ENCODE results near the gene ATXN7. TPM values are rescaled to one million over a fixed set of nuclear protein-coding genes. Genes with fewer than 3 reads are reported as not detected.

Gene ATXN7
- total and polyA plus RNA-seq, 8 donors: 2.1 to 333 (median 30.8) TPM

GRCh38 chr3:64019879-64020278 lies 156.2 kb downstream of the ATXN7 start:
- DNase-seq: no peak
- H3K9me3 ChIP-seq: no peaks in the 10 kb centered on the region
- H3K36me3 ChIP-seq: peaks cover 34 to 71% (median 67%) of the 10 kb centered on the region in 4 donors
- intact Hi-C loops (cut with DNase I; ENCODE audit: low total_unique reads): no loop called here
- H3K4me1 ChIP-seq: peaks cover 15 to 53% (median 30%) of the 10 kb centered on the region in 4 donors
- no peak overlapping the region for H3K27ac ChIP-seq
- no peaks in the 10 kb centered on the region for H3K27me3 ChIP-seq
- no peak overlapping the region for H3K4me3 ChIP-seq
- WGBS, 5 donors: 60 to 74% (median 71%) methylated on average over 2 of the region's 2 CpGs
- TF ChIP-seq EP300 (IDR thresholded peaks at IDR 0.05) (no peak), POLR2A (IDR thresholded peaks at IDR 0.05) (no peak), POLR2AphosphoS5 (IDR thresholded peaks at IDR 0.05) (no peak)
- TF ChIP-seq, protein P1, sequence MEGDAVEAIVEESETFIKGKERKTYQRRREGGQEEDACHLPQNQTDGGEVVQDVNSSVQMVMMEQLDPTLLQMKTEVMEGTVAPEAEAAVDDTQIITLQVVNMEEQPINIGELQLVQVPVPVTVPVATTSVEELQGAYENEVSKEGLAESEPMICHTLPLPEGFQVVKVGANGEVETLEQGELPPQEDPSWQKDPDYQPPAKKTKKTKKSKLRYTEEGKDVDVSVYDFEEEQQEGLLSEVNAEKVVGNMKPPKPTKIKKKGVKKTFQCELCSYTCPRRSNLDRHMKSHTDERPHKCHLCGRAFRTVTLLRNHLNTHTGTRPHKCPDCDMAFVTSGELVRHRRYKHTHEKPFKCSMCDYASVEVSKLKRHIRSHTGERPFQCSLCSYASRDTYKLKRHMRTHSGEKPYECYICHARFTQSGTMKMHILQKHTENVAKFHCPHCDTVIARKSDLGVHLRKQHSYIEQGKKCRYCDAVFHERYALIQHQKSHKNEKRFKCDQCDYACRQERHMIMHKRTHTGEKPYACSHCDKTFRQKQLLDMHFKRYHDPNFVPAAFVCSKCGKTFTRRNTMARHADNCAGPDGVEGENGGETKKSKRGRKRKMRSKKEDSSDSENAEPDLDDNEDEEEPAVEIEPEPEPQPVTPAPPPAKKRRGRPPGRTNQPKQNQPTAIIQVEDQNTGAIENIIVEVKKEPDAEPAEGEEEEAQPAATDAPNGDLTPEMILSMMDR (IDR thresholded peaks at IDR 0.05): no peak

DNA sequence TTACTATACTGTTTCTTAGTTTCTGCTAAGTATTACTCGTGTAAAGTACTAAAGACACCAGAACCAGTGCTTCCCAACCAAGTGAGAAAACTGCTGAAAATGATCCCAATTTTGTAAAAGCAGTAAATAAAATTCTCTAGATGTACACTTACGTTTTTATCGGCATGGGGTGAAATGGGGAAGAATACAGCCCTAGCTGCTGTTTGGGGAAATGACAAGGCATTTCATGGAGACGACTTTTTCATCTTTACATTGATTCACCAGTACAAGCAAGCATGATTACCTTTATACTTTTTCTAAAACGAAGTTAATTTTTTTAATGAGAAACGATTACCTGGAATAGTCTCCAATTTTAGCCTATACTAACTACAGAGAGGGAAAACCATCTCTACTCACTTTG lies 158.3 kb downstream of the ATXN7 start:
- intact Hi-C loops (cut with DNase I; ENCODE audit: low total_unique reads): no loop called here
- DNase-seq: no peak
- Histone ChIP-seq H3K4me3 (peak overlapping the region; percentile 72 to 94 (median 84)), H3K27me3 (no peaks in the 10 kb centered on the region), H3K9me3 (no peaks in the 10 kb centered on the region), H3K36me3 (peaks cover 29 to 50% (median 47%) of the 10 kb centered on the region in 4 donors), H3K4me1 (peaks cover 15 to 47% (median 30%) of the 10 kb centered on the region in 4 donors), H3K27ac (peak overlapping the region in 1 of 5 donors; percentile 90)
- 70 to 83% (median 80%) methylated on average over 6 of the region's 6 CpGs for WGBS, 5 donors
- no peak for TF ChIP-seq POLR2A (IDR thresholded peaks at IDR 0.05)
- TF ChIP-seq POLR2AphosphoS5 (IDR thresholded peaks at IDR 0.05): no peak
- no peak for TF ChIP-seq EP300 (IDR thresholded peaks at IDR 0.05)
- TF ChIP-seq, protein P1 (IDR thresholded peaks at IDR 0.05): no peak

DNA sequence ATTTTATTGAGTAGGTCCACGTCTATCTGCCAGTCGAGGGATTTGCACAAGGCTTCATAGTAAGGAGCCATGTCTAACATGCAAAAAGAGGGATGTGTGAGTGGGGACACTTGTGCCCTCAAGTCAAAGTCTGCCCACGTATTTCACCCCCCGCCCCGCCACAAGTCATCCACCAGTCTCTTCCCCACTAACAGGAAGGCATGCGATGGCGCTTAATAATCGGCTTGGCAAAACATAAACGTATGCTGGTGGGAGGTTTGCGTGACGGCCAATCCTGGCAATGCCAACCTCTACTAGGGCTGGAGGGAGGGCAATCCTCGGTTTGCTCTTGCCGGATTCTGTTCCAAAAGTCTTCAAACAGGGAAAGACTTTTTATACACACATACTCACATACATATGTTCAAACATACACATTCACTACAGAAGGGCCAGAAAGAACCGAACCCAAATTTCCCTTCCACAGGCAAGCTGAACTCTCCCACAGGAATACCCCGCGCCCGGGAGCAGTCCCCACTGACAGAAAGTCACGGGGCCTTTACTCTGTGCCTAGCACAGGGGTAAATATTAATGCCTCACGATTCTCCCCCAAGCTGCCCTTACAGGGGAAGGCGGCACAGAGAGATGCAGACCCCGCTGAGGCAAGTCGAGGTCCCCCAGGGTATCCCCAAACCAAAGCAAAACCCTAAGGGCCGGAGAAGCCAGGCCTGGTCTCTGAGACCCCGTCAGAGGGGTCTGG lies 159.0 kb downstream of the ATXN7 start:
- intact Hi-C loops (cut with DNase I; ENCODE audit: low total_unique reads): no loop called here
- TF ChIP-seq POLR2AphosphoS5 (IDR thresholded peaks at IDR 0.05): no peak
- no peak for TF ChIP-seq EP300 (IDR thresholded peaks at IDR 0.05)
- peak overlapping the region; percentile 72 to 94 (median 84) for H3K4me3 ChIP-seq
- H3K4me1 ChIP-seq: peaks cover 15 to 42% (median 29%) of the 10 kb centered on the region in 4 donors
- peak in 1 of 2 donors; percentile 49 for DNase-seq
- 12 to 15% (median 13%) methylated on average over 22 to 24 of the region's 24 CpGs for WGBS, 5 donors
- H3K36me3 ChIP-seq: peaks cover 25 to 44% (median 40%) of the 10 kb centered on the region in 4 donors
- no peaks in the 10 kb centered on the region for H3K9me3 ChIP-seq
- peaks cover 0 to 6% (median 0%) of the 10 kb centered on the region in 3 donors for H3K27me3 ChIP-seq
- H3K27ac ChIP-seq: peak overlapping the region; percentile 84 to 91 (median 89)

GRCh38 chr3:64023187-64023860 lies 159.7 kb downstream of the ATXN7 start, which contains the start of gene PSMD6:
TSS of gene PSMD6 (minus strand) at chr3:64023494. CDS start at chr3:64023419, 75 bp downstream.
- H3K27ac ChIP-seq: peak within 1 kb of the TSS; percentile 84 to 91 (median 89)
- peak; percentile 88 to 96 for DNase-seq
- H3K4me3 ChIP-seq: peak within 1 kb of the TSS; percentile 72 to 94 (median 84)
- peaks cover 0 to 12% (median 3%) of the 10 kb centered on the region in 3 donors for H3K27me3 ChIP-seq
- no peaks in the 10 kb centered on the region for H3K9me3 ChIP-seq
- intact Hi-C loops (cut with DNase I; ENCODE audit: low total_unique reads): no loop called here
- H3K36me3 ChIP-seq: peaks cover 18 to 36% (median 33%) of the 10 kb centered on the region in 4 donors
- no peak for TF ChIP-seq POLR2A (IDR thresholded peaks at IDR 0.05)
- TF ChIP-seq POLR2AphosphoS5 (IDR thresholded peaks at IDR 0.05): peak; percentile 48 to 81 (median 67)
- TF ChIP-seq, protein P1 (IDR thresholded peaks at IDR 0.05): peak in 5 of 7 experiments; percentile 88 to 99 (median 98)
- no peak for TF ChIP-seq EP300 (IDR thresholded peaks at IDR 0.05)
- 2 to 3% (median 2%) methylated on average over 26 to 59 of the region's 59 CpGs for WGBS, 5 donors
- peaks cover 15 to 42% (median 27%) of the 10 kb centered on the region in 4 donors for H3K4me1 ChIP-seq

All from stomach (tissue), 9 donors.